Mesenteric fat pad (tissue), 1 donor: ENCODE measurements around the gene RPS15. TPM values are rescaled to one million over a fixed set of nuclear protein-coding genes. Genes with fewer than 3 reads are reported as not detected.
A peak's percentile ranks its signal among the peaks of the same experiment; 100 is the strongest.

ENCODE experiments used
- DNase-seq: peaks from one replicate; pipeline ENCODE4 v3.0.0-alpha.2; 2020; ENCODE audit warnings: low spot score
- total RNA-seq: library from RNA; stranded (reverse); fragmentation: NEBNext Ultra II Directional; extraction: Animal tissue kit (Norgen Biotek cat#: 25700); gene quantifications from one replicate; pipeline ENCODE4 v1.2.1, GENCODE V29; 2021
- donor health status: DM: yes; HTN: yes; CAD: no.

The RPS15 gene
- total RNA-seq, 1 donor from 2014 or later = 909 TPM

DNA sequence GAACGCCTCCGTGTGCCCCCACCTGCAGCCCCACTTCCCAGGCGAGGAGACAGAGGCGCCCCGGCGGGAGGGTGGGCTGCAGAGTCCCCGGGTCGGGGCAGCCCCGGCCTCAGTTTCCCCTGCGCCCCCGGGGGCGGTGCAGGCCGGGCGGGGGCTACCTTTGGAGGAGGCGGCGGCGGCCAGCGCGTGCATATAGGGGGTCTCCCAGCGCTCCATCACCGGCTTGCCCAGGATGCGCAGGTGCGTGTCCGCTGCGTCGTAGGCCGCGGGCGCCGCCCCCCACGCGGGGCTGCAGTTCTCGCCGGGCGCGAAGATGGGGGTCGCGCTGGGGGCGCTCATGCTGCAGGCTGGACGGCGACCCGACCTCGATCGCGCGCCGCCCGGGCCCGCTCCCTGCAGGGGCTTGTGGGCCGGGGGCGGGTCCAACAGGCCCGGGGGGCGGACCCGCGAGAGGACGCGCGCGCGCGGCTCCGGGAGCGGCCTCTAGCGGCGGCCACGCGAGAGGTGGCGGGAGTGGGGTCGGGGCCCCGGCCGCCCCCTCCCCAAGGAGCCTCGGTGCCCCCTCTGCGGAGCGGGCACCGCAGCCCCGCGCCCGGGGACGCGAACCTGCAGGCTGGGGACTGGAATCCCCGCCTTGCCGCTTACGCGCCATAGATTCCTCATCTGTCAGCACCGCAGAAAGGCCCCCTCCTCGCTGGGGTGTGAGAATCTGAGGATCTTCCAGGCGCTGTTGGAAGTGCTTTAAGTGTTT, 36.9 kb upstream of the RPS15 start, which contains the start of gene GAMT:
GAMT (minus strand) TSS at position 405 of the 751 bp plus-strand sequence; CDS start at position 339, 66 bp downstream.
- DNase-seq = no peak

DNA sequence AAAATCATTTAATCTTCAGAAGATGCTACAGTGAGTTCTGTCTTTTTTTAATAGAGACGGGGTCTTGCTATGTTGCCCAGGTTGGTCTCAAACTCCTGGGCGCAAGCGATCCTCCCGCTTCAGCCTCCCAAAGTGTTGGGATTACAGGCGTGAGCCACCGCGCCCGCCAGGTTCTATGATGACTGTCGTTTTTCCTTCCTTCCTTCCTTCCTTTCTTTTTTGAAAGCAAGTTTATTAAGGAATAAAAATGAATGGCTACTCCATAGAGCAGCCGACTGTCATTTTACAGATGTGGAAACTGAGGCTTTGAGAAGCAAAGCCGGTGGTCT, 36.3 kb upstream of the RPS15 start:
- DNase-seq = no peak

GRCh38 chr19:1402411-1403070, 35.7 kb upstream of the RPS15 start:
- no peak for DNase-seq

DNA sequence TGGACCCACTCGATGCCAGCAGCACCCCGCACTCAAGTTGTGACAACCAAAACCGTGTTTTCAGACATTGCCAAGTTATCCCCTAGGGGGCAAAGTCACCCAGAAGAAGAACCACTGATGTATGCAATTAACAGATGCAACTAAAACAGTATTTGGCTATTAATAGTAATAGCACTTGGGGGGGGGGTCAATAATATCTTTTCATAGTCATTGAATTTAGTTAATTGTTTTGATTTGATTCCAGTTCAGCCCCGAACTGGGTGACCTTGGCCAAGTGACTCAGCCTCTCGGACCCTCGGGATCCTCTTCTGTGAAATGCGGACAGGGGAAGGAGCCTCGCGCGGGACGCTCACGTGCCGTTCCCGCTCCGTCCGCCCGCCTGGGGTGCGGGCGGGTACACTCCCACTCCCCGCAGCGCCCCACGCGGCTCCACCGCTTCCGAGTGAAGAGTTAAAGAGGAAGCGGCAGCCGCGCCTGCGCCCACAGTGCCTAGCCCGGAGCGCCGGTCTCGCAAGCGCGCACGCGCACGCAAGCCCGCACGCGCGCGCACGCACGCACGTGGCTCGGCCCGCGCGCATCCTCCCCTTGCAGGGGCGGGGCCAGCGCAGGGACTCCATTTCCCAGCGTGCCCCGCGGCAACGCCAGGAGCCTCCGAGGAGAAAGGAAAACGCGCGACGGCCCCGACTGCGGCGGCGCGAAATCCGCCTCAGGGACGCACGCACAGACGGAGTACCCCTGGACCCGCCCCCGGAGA, 31.2 kb upstream of the RPS15 start:
- peak; percentile 100 for DNase-seq

- DNase-seq = no peak
These were observed 30.5 kb upstream of the RPS15 start, which contains the start of gene DAZAP1 for GRCh38 chr19:1407528-1408299. DAZAP1 (plus strand) TSS chr19:1407586; CDS start chr19:1407774, 188 bp downstream.

- DNase-seq = no peak
These were observed 29.6 kb upstream of the RPS15 start for GRCh38 chr19:1408300-1409203.

- DNase-seq = no peak
These were observed 28.8 kb upstream of the RPS15 start for GRCh38 chr19:1409204-1410005.

GRCh38 chr19:1410136-1410786, 27.9 kb upstream of the RPS15 start:
- DNase-seq = no peak

DNA sequence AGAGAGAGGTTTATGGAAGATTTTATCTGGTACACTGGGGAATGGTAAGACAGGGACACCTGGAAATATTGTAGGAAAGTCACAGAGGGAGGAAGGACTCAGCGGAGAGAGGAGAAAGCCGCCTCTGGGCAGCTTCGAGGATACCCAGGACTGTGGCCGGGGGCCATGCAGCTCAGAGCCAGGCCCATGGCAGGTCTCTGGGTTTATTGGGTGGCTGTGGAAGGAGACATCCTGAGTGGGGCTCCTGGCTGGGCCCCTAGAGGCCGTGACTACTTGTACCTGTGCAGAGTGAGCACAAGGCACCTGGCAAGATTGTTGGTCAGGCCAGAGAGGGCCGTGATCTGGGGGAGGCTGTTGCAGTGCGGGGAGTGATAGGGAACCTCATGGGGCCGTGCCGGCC, 27.4 kb upstream of the RPS15 start:
- DNase-seq = no peak

GRCh38 chr19:1411255-1412191, 26.7 kb upstream of the RPS15 start:
- no peak for DNase-seq

DNA sequence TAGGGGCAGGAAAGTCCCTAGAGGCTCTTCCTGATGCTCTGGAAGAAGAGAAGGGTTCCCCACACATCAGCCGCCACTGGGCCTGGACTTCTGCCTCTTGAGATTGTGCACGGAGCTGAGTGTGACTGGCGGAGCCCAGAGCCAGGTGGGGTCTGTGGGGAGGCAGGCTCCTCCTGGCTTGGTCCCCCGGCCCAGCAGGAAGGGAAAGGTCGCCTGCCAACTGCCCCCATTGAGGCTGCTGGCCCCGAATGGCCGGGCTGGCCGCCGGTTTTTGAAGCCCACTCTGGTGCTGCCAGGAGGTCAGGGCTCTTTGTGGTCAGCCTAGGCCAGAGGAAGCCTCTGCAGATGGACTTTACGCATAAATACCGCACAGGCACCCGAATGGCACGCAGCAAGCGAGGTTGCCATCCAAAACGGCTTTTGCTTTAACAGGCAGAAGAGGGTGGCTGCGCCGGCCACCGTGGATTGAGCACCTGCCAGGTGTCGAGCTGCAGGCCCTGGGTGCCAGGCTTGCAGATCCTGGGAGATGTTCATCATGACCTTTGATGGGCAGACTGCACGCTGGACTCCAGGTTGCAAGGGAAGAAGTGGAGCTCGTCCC, 25.8 kb upstream of the RPS15 start:
- peak; percentile 85 for DNase-seq

DNA sequence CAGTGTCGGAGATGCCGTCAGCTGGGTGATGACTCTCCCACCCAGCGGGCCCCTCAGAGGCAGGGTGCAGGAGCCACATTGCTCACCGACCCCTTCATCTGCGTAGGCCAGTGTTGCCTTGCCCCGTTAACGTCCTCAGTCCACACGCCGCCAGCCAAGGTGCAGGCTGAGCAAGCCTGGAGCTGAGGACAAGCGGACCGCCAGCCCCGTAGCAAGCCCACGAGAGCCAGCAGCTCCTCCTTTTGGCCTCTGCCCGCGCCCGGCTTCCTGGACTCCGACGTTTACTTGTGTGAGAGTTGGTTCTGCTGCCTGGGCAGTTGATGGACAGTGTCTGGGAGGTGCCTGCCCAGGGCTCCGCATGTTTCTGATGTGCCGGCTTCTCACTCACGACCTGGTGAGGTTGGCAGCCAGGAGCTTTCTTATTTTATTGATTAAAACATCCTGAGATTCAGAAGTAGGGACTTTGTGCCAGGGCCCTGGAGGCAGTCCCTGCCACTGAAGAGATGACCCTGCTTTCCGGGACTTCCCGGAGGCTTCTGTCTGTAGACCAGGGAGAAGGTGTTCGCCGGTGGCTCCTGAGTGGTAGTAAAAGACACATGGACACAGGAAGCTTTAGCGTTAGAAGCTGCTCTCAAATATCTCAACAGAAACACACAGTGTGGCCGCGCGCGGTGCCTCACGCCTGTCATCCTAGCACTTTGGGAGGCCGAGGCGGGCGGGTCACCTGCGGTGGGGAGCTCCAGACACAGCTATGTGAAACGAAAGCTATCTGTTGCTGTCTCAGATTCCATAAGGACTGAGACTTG, 25.0 kb upstream of the RPS15 start:
- peak; percentile 86 for DNase-seq

DNA sequence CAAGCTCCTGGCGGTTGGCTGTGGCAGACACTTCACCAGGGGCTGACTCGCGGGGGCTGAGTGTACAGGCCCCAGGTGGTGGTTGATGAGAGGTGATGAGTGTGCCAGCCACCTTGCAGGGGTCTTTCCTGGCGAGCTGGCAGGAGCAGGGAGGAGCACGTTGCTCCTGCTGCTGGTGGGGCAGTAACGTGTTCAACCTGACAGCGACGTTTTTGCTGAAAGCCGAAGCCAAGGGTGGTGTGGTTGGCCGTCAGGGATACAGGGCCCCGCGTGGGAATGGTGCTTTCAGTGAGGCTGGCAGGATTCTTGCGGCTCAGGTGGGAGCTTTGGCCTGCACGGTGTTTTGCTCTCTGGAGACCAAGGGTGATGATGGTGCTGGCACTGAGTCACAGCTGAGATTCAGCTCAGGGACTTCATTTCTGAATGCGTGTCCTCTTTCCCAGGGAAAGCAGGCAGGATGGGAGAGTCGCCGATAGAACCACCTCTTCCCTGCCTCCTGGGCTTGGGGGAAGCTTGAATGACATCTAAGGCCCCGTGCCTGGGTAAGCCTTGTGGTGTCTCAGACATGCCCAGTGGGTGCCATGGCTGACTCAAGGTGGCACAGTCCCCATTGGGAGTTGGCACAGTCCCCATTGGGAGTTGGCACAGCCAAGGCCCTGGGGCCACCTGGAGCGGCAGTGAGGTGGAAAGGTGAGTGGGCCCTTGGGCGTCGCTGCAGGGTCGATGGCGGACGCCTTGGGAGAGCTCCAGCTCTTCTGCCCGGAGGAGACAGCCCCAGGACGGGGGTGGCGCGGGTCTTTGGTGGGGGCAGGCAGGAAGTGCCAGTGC, 22.0 kb upstream of the RPS15 start:
- DNase-seq = no peak

DNA sequence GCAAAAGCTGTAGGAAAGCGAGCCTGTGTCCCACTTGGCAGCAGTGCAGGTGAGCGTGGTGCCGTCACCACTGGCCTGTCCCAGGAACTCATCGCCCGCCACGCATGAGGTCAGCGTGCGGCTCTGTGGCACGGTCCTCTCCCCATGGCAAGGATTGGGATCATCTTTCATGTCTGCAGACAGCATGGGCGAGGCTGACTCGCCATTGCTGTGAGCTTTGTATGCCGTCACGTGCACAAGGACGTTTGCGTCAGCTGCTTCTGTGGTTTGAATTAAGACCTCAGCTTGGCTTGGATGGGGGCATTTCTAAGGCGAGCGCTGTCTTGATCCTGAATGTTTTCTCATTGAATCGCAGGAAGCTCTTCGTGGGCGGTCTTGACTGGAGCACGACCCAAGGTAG, 21.1 kb upstream of the RPS15 start:
- DNase-seq = no peak

GRCh38 chr19:1417681-1418495, 20.3 kb upstream of the RPS15 start:
- no peak for DNase-seq
